H1 (cell line): ENCODE measurements around the gene CFAP74.

Experiments used
- CHD1 ChIP-seq: IDR thresholded peaks from 2 replicates; pipeline ENCODE4 v1.6.1; 2012; ENCODE audit warnings: low read depth, low read length, improper control_type of control experiment
- EGR1 ChIP-seq: IDR thresholded peaks from 2 replicates; pipeline ENCODE4 v1.6.1; 2011; ENCODE audit warnings: low read depth, low read length, borderline replicate concordance
- EZH2 ChIP-seq: fragments of 200-600 bp; sonication (generic); IDR thresholded peaks from 2 replicates; pipeline ENCODE4 v1.7.1; 2012; ENCODE audit warnings: low read depth, mild to moderate bottlenecking, moderate library complexity, low read length, inconsistent platforms; ENCODE audit not compliant: severe bottlenecking
- MAFK ChIP-seq: IDR thresholded peaks from 2 replicates; pipeline ENCODE4 v1.6.1; 2012; ENCODE audit warnings: low read depth, mild to moderate bottlenecking, improper control_type of control experiment, low read length
- SUZ12 ChIP-seq: fragments of 200-600 bp; sonication (generic); IDR thresholded peaks from 2 replicates; pipeline ENCODE4 v1.6.1; 2012; ENCODE audit warnings: mild to moderate bottlenecking, inconsistent platforms, low read length, moderate library complexity, mixed read lengths
- TF ChIP-seq, protein P1 (sequence below), 3 experiments: IDR thresholded peaks; 1 replicate in 2 of 3; 2 replicates in 1 of 3; pipeline versions ENCODE4 v1.5.1 to v1.6.1; 2011; ENCODE audit warnings: low read length in 3 of 3, mild to moderate bottlenecking in 3 of 3, inconsistent platforms in 2 of 3, low read depth in 1 of 3, moderate library complexity in 1 of 3; ENCODE audit not compliant: insufficient read depth in 1 of 3; ENCODE audit errors: control extremely low read depth in 1 of 3
- TF ChIP-seq, protein P2 (sequence below): IDR thresholded peaks from 2 replicates; pipeline ENCODE4 v1.6.1; 2011; ENCODE audit warnings: low read length, improper control_type of control experiment

DNA sequence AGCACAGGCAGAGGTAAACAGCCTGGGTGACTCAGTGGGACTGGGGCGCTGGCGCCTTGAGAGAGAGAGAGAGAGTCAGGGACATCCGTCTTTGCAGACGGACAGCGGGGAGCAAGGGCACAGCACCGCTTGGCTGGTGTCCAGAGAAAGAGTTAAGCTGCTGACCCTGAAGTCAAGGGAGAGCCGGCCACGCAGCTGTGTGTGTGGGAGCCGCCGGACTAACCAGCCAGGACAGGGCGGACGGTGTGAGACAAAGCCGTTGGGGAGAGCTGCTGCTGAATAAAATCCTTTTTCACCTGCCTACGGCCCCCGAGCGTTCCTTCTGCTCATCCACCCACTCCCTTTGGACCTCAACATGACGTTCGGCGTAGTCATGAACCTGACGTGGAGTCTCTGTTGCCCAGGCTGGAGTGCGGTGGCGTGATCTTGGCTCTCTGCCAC lies 14.5 kb downstream of the CFAP74 start:
- TF ChIP-seq MAFK (no peak), EZH2 (no peak), CHD1 (no peak), SUZ12 (no peak), EGR1 (no peak)
- TF ChIP-seq, protein P1, sequence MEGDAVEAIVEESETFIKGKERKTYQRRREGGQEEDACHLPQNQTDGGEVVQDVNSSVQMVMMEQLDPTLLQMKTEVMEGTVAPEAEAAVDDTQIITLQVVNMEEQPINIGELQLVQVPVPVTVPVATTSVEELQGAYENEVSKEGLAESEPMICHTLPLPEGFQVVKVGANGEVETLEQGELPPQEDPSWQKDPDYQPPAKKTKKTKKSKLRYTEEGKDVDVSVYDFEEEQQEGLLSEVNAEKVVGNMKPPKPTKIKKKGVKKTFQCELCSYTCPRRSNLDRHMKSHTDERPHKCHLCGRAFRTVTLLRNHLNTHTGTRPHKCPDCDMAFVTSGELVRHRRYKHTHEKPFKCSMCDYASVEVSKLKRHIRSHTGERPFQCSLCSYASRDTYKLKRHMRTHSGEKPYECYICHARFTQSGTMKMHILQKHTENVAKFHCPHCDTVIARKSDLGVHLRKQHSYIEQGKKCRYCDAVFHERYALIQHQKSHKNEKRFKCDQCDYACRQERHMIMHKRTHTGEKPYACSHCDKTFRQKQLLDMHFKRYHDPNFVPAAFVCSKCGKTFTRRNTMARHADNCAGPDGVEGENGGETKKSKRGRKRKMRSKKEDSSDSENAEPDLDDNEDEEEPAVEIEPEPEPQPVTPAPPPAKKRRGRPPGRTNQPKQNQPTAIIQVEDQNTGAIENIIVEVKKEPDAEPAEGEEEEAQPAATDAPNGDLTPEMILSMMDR (IDR thresholded peaks at IDR 0.05; ENCODE audit: control extremely low read depth in 1 of 3, insufficient read depth in 1 of 3, low read depth in 1 of 3, low read length in 3 of 3) = no peak
- TF ChIP-seq, protein P2, sequence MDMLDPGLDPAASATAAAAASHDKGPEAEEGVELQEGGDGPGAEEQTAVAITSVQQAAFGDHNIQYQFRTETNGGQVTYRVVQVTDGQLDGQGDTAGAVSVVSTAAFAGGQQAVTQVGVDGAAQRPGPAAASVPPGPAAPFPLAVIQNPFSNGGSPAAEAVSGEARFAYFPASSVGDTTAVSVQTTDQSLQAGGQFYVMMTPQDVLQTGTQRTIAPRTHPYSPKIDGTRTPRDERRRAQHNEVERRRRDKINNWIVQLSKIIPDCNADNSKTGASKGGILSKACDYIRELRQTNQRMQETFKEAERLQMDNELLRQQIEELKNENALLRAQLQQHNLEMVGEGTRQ = no peak
